Caco-2 (cell line): Measurements from ENCODE around the gene MAP3K6. TPM values are rescaled to one million over a fixed set of nuclear protein-coding genes. Genes with fewer than 3 reads are reported as not detected.

Experiments used
- BruUV-seq: library from RNA; stranded (reverse); fragments of 400-500 nt; replicated peaks from 2 replicates; lab custom pipeline; 2021; lab: Mats Ljungman, UMichigan
- CTCF ChIA-PET: fragments of 300-600 bp; sonication (Branson Sonifier 250); formaldehyde crosslinking; loops from one replicate; lab custom pipeline; 2022; ENCODE audit warnings: antibody characterized with exemption; lab: Charles Lee
- POLR2A ChIA-PET: fragments of 300-600 bp; sonication (Branson Sonifier 250); formaldehyde crosslinking; loops from one replicate; lab custom pipeline; 2022; ENCODE audit warnings: antibody characterized with exemption; lab: Charles Lee
- DNase-seq, 2 experiments: peaks; one replicate each; pipeline versions ENCODE4 v3.0.0 to v3.0.0-alpha.2; 2020 to 2022
- H3K27me3 ChIP-seq: replicated peaks from 2 replicates; pipeline ENCODE4 v1.6.0; 2011; ENCODE audit warnings: low read length; ENCODE audit not compliant: control insufficient read depth, insufficient read depth
- H3K36me3 ChIP-seq: 2 replicates; pipeline ENCODE4 v1.5.1; 2011; ENCODE audit warnings: low read length; ENCODE audit not compliant: control insufficient read depth, insufficient read depth
- H3K4me1 ChIP-seq: fragments of 250-450 bp; sonication (Bioruptor Pico); 2 replicates; pipeline ENCODE4 v1.5.1; 2020; ENCODE audit warnings: mild to moderate bottlenecking
- H3K4me3 ChIP-seq: 2 replicates; pipeline ENCODE4 v1.5.1; 2011; ENCODE audit warnings: low read depth, mild to moderate bottlenecking, control low read depth, low read length
- H3K9me3 ChIP-seq: fragments of 250-450 bp; sonication (Bioruptor Pico); 2 replicates; pipeline ENCODE4 v1.5.1; 2020; ENCODE audit warnings: mild to moderate bottlenecking, moderate library complexity
- H3K27ac Mint-ChIP-seq: one replicate; pipeline ENCODE4 v1.8.0; 2022; ENCODE audit warnings: mixed read lengths; ENCODE audit not compliant: unreplicated experiment
- H3K27me3 Mint-ChIP-seq: one replicate; pipeline ENCODE4 v1.8.0; 2022; ENCODE audit warnings: mixed read lengths; ENCODE audit not compliant: insufficient read depth, unreplicated experiment
- H3K36me3 Mint-ChIP-seq: one replicate; pipeline ENCODE4 v1.8.0; 2022; ENCODE audit warnings: mild to moderate bottlenecking, mixed read lengths; ENCODE audit not compliant: insufficient read depth, unreplicated experiment
- H3K4me1 Mint-ChIP-seq: one replicate; pipeline ENCODE4 v1.8.0; 2022; ENCODE audit warnings: low read depth, mixed read lengths; ENCODE audit not compliant: unreplicated experiment
- H3K4me3 Mint-ChIP-seq: one replicate; pipeline ENCODE4 v1.8.0; 2022; ENCODE audit warnings: mild to moderate bottlenecking, moderate library complexity, mixed read lengths; ENCODE audit not compliant: unreplicated experiment
- H3K9me3 Mint-ChIP-seq: one replicate; pipeline ENCODE4 v1.8.0; 2022; ENCODE audit warnings: mixed read lengths; ENCODE audit not compliant: unreplicated experiment
- CTCF ChIP-seq, 2 experiments: fragments of 200-600 bp in 1 of 2; IDR thresholded peaks; 1 replicate in 1 of 2; 2 replicates in 1 of 2; pipeline versions ENCODE4 v1.5.1 to v1.8.0; 2011 to 2022; ENCODE audit warnings: antibody characterized with exemption in 1 of 2, control low read depth in 1 of 2, inconsistent platforms in 1 of 2, low read depth in 1 of 2, low read length in 1 of 2, mild to moderate bottlenecking in 1 of 2, moderate library complexity in 1 of 2; ENCODE audit not compliant: insufficient read depth in 1 of 2, severe bottlenecking in 1 of 2, unreplicated experiment in 1 of 2
- intact Hi-C: fragments of 100-400 bp; cut with micrococcal nuclease; formaldehyde crosslinking; loops from one replicate; pipeline ENCODE4 v1.10.0; 2022; ENCODE audit not compliant: unreplicated experiment
- total RNA-seq: library from RNA; stranded (reverse); gene quantifications from 2 replicates; pipeline ENCODE4 v1.2.3, GENCODE V29; 2022

Gene MAP3K6
- total RNA-seq, 1 experiment from 2014 or later = 11.7 TPM

- ChIA-PET CTCF (interaction anchor here (1.5 kb wide), 1 partner anchor 44 kb away, joined by 3 read pairs; no protein-coding TSS in a partner anchor), POLR2A (no interaction called here)
- intact Hi-C loops = loop anchor here (10.0 kb wide), 1 partner anchor 48 kb away; no protein-coding TSS in a partner anchor
- no peak overlapping the region for H3K4me3 ChIP-seq
- no peaks in the 10 kb centered on the region for H3K9me3 ChIP-seq
- H3K4me1 ChIP-seq = no peaks in the 10 kb centered on the region
- Mint-ChIP-seq H3K4me3 (no peak overlapping the region), H3K27me3 (no peaks in the 10 kb centered on the region), H3K4me1 (no peaks in the 10 kb centered on the region), H3K36me3 (no peaks in the 10 kb centered on the region), H3K9me3 (no peaks in the 10 kb centered on the region), H3K27ac (no peak overlapping the region)
- no peak for DNase-seq
- no TSS peak for BruUV-seq
- H3K36me3 ChIP-seq = no peaks in the 10 kb centered on the region
- peak in 1 of 2 experiments; percentile 5 for TF ChIP-seq CTCF (IDR thresholded peaks at IDR 0.05; ENCODE audit: insufficient read depth in 1 of 2, low read depth in 1 of 2, low read length in 1 of 2, severe bottlenecking in 1 of 2, unreplicated experiment in 1 of 2)
- H3K27me3 ChIP-seq = no peaks in the 10 kb centered on the region
Observed at GRCh38 chr1:27306892-27307761, 59.6 kb downstream of the MAP3K6 start.

GRCh38 chr1:27306071-27306470 lies 60.7 kb downstream of the MAP3K6 start:
- Mint-ChIP-seq H3K27ac (no peak overlapping the region), H3K27me3 (no peaks in the 10 kb centered on the region), H3K4me1 (no peaks in the 10 kb centered on the region), H3K4me3 (no peak overlapping the region), H3K9me3 (no peaks in the 10 kb centered on the region), H3K36me3 (no peaks in the 10 kb centered on the region)
- no peak for TF ChIP-seq CTCF (IDR thresholded peaks at IDR 0.05; ENCODE audit: insufficient read depth in 1 of 2, low read depth in 1 of 2, low read length in 1 of 2, severe bottlenecking in 1 of 2, unreplicated experiment in 1 of 2)
- Histone ChIP-seq H3K4me3 (no peak overlapping the region), H3K36me3 (no peaks in the 10 kb centered on the region), H3K27me3 (no peaks in the 10 kb centered on the region), H3K9me3 (no peaks in the 10 kb centered on the region), H3K4me1 (no peaks in the 10 kb centered on the region)
- no TSS peak for BruUV-seq
- no peak for DNase-seq
- ChIA-PET CTCF (no interaction called here), POLR2A (no interaction called here)
- intact Hi-C loops = loop anchor here (10.0 kb wide), 1 partner anchor 49 kb away; no protein-coding TSS in a partner anchor

Other genes with a start within 250 kb of the MAP3K6 start
- gene SLC9A1, start 211.8 kb downstream of the MAP3K6 start, total RNA-seq = 28.9 and 31.0 TPM in 2 replicates
- gene WDTC1, start 132.3 kb downstream of the MAP3K6 start, total RNA-seq = 15.1 and 17.2 TPM in 2 replicates
- gene TMEM222, start 44.8 kb downstream of the MAP3K6 start, total RNA-seq = 26.7 and 32.3 TPM in 2 replicates
- gene SYTL1, start 24.9 kb downstream of the MAP3K6 start, total RNA-seq = 11.0 and 11.2 TPM in 2 replicates
- not detected in 2 replicates for gene FCN3, start 7.9 kb upstream of the MAP3K6 start, total RNA-seq
- gene CD164L2, start 16.4 kb upstream of the MAP3K6 start, total RNA-seq = 0.21 TPM in 1 of 2 replicates, not detected in the other
- 0.91 and 1.2 TPM in 2 replicates for gene GPR3, start 25.7 kb upstream of the MAP3K6 start, total RNA-seq
- gene WASF2, start 123.2 kb upstream of the MAP3K6 start, total RNA-seq = 59.2 and 68.6 TPM in 2 replicates
- 17.0 and 17.3 TPM in 2 replicates for gene AHDC1, start 237.2 kb upstream of the MAP3K6 start, total RNA-seq